ENCODE data around the gene MAPKAPK3. TPM values are rescaled to one million over a fixed set of nuclear protein-coding genes. Genes with fewer than 3 reads are reported as not detected.

Gene MAPKAPK3
- total RNA-seq, 1 experiment from 2014 or later = 53.9 TPM

GRCh38 chr3:50656417-50657195, 39.7 kb downstream of the MAPKAPK3 start:
- DNase-seq (ENCODE audit: unreplicated experiment) = no peak
- H3K27ac Mint-ChIP-seq (ENCODE audit: low read depth, unreplicated experiment) = no peak overlapping the region
- POLR2A ChIA-PET = interaction anchor here (0.6 kb wide), 2 partner anchors 41 to 355 kb away, joined by 3 to 4 read pairs; no protein-coding TSS in a partner anchor
- BruUV-seq (replicated peaks) = no TSS peak
- intact Hi-C loops (cut with micrococcal nuclease) = loop anchor here (10.0 kb wide), 1 partner anchor 82 kb away; no protein-coding TSS in a partner anchor
- CTCF ChIA-PET = interaction anchor here (0.6 to 1.3 kb wide), 4 partner anchors 40 to 1277 kb away, joined by 3 to 6 read pairs (median 3); no protein-coding TSS in a partner anchor
- no peaks in the 10 kb centered on the region for H3K4me1 Mint-ChIP-seq (ENCODE audit: insufficient read depth, unreplicated experiment)
- no peaks in the 10 kb centered on the region for H3K9me3 Mint-ChIP-seq (ENCODE audit: unreplicated experiment)
- H3K4me3 Mint-ChIP-seq (ENCODE audit: unreplicated experiment) = no peak overlapping the region
- H3K36me3 Mint-ChIP-seq (ENCODE audit: insufficient read depth, unreplicated experiment) = peaks cover 3% of the 10 kb centered on the region
- TF ChIP-seq, protein P1, sequence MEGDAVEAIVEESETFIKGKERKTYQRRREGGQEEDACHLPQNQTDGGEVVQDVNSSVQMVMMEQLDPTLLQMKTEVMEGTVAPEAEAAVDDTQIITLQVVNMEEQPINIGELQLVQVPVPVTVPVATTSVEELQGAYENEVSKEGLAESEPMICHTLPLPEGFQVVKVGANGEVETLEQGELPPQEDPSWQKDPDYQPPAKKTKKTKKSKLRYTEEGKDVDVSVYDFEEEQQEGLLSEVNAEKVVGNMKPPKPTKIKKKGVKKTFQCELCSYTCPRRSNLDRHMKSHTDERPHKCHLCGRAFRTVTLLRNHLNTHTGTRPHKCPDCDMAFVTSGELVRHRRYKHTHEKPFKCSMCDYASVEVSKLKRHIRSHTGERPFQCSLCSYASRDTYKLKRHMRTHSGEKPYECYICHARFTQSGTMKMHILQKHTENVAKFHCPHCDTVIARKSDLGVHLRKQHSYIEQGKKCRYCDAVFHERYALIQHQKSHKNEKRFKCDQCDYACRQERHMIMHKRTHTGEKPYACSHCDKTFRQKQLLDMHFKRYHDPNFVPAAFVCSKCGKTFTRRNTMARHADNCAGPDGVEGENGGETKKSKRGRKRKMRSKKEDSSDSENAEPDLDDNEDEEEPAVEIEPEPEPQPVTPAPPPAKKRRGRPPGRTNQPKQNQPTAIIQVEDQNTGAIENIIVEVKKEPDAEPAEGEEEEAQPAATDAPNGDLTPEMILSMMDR (IDR thresholded peaks at IDR 0.05; ENCODE audit: unreplicated experiment) = no peak
- no peaks in the 10 kb centered on the region for H3K27me3 Mint-ChIP-seq (ENCODE audit: insufficient read depth, unreplicated experiment)

DNA sequence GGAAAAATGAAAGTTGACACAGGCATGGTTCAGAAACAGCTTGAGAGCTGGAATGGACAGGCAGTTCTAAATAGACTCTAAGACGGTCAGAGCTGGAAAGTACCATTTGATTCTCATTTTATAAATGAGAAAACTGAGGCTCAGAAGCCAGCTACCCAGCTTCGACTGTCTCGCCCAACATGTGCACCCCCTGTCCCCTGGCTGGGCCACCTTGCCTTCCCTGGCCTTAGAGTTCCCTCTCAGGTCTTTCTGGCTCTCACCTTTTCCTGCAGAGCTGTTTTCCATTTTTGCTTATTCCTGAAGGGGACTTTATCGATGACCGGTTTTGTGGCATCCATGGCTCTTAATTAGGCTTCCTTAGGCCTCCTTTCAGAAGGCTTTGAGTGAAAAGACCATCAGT, 40.5 kb downstream of the MAPKAPK3 start:
- intact Hi-C loops (cut with micrococcal nuclease) = loop anchor here (10.0 kb wide), 1 partner anchor 83 kb away; no protein-coding TSS in a partner anchor
- peaks cover 4% of the 10 kb centered on the region for H3K4me1 Mint-ChIP-seq (ENCODE audit: insufficient read depth, unreplicated experiment)
- ChIA-PET CTCF (interaction anchor here (1.3 kb wide), 1 partner anchor 443 kb away, joined by 6 read pairs; no protein-coding TSS in a partner anchor), POLR2A (no interaction called here)
- H3K27ac Mint-ChIP-seq (ENCODE audit: low read depth, unreplicated experiment) = no peak overlapping the region
- no TSS peak for BruUV-seq (replicated peaks)
- no peaks in the 10 kb centered on the region for H3K9me3 Mint-ChIP-seq (ENCODE audit: unreplicated experiment)
- no peaks in the 10 kb centered on the region for H3K36me3 Mint-ChIP-seq (ENCODE audit: insufficient read depth, unreplicated experiment)
- H3K27me3 Mint-ChIP-seq (ENCODE audit: insufficient read depth, unreplicated experiment) = no peaks in the 10 kb centered on the region
- DNase-seq (ENCODE audit: unreplicated experiment) = no peak
- TF ChIP-seq, protein P1 (IDR thresholded peaks at IDR 0.05; ENCODE audit: unreplicated experiment) = no peak
- no peak overlapping the region for H3K4me3 Mint-ChIP-seq (ENCODE audit: unreplicated experiment)

GRCh38 chr3:50657816-50658215, 40.9 kb downstream of the MAPKAPK3 start:
- DNase-seq (ENCODE audit: unreplicated experiment) = no peak
- no TSS peak for BruUV-seq (replicated peaks)
- intact Hi-C loops (cut with micrococcal nuclease) = loop anchor here (10.0 kb wide), 1 partner anchor 83 kb away; no protein-coding TSS in a partner anchor
- H3K36me3 Mint-ChIP-seq (ENCODE audit: insufficient read depth, unreplicated experiment) = no peaks in the 10 kb centered on the region
- peaks cover 6% of the 10 kb centered on the region for H3K4me1 Mint-ChIP-seq (ENCODE audit: insufficient read depth, unreplicated experiment)
- ChIA-PET POLR2A (no interaction called here), CTCF (interaction anchor here (1.3 kb wide), 1 partner anchor 442 kb away, joined by 6 read pairs; no protein-coding TSS in a partner anchor)
- no peaks in the 10 kb centered on the region for H3K27me3 Mint-ChIP-seq (ENCODE audit: insufficient read depth, unreplicated experiment)
- TF ChIP-seq, protein P1 (IDR thresholded peaks at IDR 0.05; ENCODE audit: unreplicated experiment) = no peak
- H3K27ac Mint-ChIP-seq (ENCODE audit: low read depth, unreplicated experiment) = no peak overlapping the region
- H3K4me3 Mint-ChIP-seq (ENCODE audit: unreplicated experiment) = no peak overlapping the region
- H3K9me3 Mint-ChIP-seq (ENCODE audit: unreplicated experiment) = no peaks in the 10 kb centered on the region

DNA sequence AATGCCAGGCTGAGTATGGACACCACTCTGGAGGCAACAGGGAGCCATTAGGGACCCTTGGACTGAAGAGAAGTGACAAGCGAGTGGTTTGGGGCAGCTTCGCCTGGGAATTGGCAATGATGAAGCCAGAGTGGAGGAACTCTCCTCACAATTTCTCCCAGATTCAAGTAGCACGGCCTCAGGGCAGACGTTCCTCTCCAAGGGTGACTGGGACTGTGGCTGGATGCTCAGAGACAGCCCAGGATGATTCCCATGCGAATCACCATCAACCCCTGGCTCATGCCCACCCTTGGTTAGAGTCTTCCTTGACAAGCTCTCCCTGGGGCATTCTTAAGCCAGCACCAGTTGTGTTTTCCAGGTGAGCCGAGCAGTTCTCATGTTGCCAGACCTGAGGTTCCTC, 41.5 kb downstream of the MAPKAPK3 start:
- intact Hi-C loops (cut with micrococcal nuclease) = loop anchor here (10.0 kb wide), 1 partner anchor 84 kb away; no protein-coding TSS in a partner anchor
- ChIA-PET POLR2A (no interaction called here), CTCF (no interaction called here)
- Mint-ChIP-seq H3K4me1 (ENCODE audit: insufficient read depth, unreplicated experiment) (peaks cover 6% of the 10 kb centered on the region), H3K27ac (ENCODE audit: low read depth, unreplicated experiment) (no peak overlapping the region), H3K36me3 (ENCODE audit: insufficient read depth, unreplicated experiment) (no peaks in the 10 kb centered on the region), H3K4me3 (ENCODE audit: unreplicated experiment) (no peak overlapping the region), H3K27me3 (ENCODE audit: insufficient read depth, unreplicated experiment) (no peaks in the 10 kb centered on the region), H3K9me3 (ENCODE audit: unreplicated experiment) (no peaks in the 10 kb centered on the region)
- no peak for DNase-seq (ENCODE audit: unreplicated experiment)
- BruUV-seq (replicated peaks) = no TSS peak
- TF ChIP-seq, protein P1 (IDR thresholded peaks at IDR 0.05; ENCODE audit: unreplicated experiment) = no peak

Data from MCF 10A (cell line).